HEK293 (cell line): ENCODE data around the gene TAL1.

ENCODE experiments used
- CTCF ChIA-PET: fragments of 350-600 bp; formaldehyde crosslinking; extraction: SDS; loops from one replicate; lab custom pipeline; 2021; ENCODE audit warnings: antibody characterized with exemption; lab: Yijun Ruan, JAX
- POLR2A ChIA-PET: fragments of 300-600 bp; formaldehyde crosslinking; extraction: SDS; loops from one replicate; lab custom pipeline; 2020; ENCODE audit warnings: antibody characterized with exemption, inconsistent platforms; lab: Yijun Ruan, JAX
- H3K27ac ChIP-seq: fragments of 200-500 bp; sonication (Bioruptor generic); 2 replicates; pipeline ENCODE4 v1.5.1; 2014; ENCODE audit warnings: low read depth, low read length, control low read depth, inconsistent platforms; ENCODE audit errors: extremely low read depth
- H3K36me3 ChIP-seq, 2 experiments: fragments of 200-500 bp in 1 of 2; sonication (Bioruptor generic) in 1 of 2; 1 replicate in 1 of 2; 2 replicates in 1 of 2; pipeline ENCODE4 v1.5.1; 2014 to 2017; ENCODE audit warnings: inconsistent platforms in 2 of 2, low read length in 2 of 2; ENCODE audit not compliant: control insufficient read depth in 2 of 2, insufficient read depth in 1 of 2
- H3K4me1 ChIP-seq: fragments of 200-500 bp; sonication (Bioruptor generic); 2 replicates; pipeline ENCODE4 v1.5.1; 2014; ENCODE audit warnings: mild to moderate bottlenecking, low read length, inconsistent platforms; ENCODE audit not compliant: control insufficient read depth, insufficient read depth
- H3K4me3 ChIP-seq: 2 replicates; pipeline ENCODE4 v1.5.1; 2011; ENCODE audit warnings: low read depth, mild to moderate bottlenecking, control low read depth, low read length, moderate library complexity
- H3K9me3 ChIP-seq: fragments of 200-500 bp; sonication (Bioruptor generic); 2 replicates; pipeline ENCODE4 v1.5.1; 2014; ENCODE audit warnings: low read depth, low read length, inconsistent platforms; ENCODE audit not compliant: control insufficient read depth, insufficient read depth
- GLIS1 ChIP-seq: fragments of 450-650 bp; formaldehyde crosslinking; IDR thresholded peaks from 2 replicates; pipeline ENCODE4 v1.5.1; 2016; ENCODE audit warnings: missing biosample characterization, missing genetic modification characterization
- KLF1 ChIP-seq: fragments of 450-650 bp; formaldehyde crosslinking; IDR thresholded peaks from 2 replicates; pipeline ENCODE4 v1.5.1; 2016; ENCODE audit warnings: missing biosample characterization, missing genetic modification characterization
- ZFP3 ChIP-seq: fragments of 450-650 bp; formaldehyde crosslinking; IDR thresholded peaks from 2 replicates; pipeline ENCODE4 v1.5.1; 2016; ENCODE audit warnings: low read depth, missing biosample characterization, missing genetic modification characterization
- ZNF133 ChIP-seq: fragments of 450-650 bp; formaldehyde crosslinking; IDR thresholded peaks from 2 replicates; pipeline ENCODE4 v1.5.1; 2016; ENCODE audit warnings: missing biosample characterization, missing genetic modification characterization
- ZNF140 ChIP-seq: fragments of 450-650 bp; formaldehyde crosslinking; IDR thresholded peaks from 2 replicates; pipeline ENCODE4 v1.5.1; 2016; ENCODE audit warnings: missing biosample characterization, missing genetic modification characterization
- ZNF146 ChIP-seq: fragments of 450-650 bp; formaldehyde crosslinking; IDR thresholded peaks from 2 replicates; pipeline ENCODE4 v1.5.1; 2016; ENCODE audit warnings: missing biosample characterization, missing genetic modification characterization
- ZNF184 ChIP-seq: fragments of 450-650 bp; IDR thresholded peaks from 2 replicates; pipeline ENCODE4 v1.5.1; 2018; ENCODE audit warnings: missing biosample characterization, mild to moderate bottlenecking, missing genetic modification characterization
- ZNF248 ChIP-seq: fragments of 450-650 bp; formaldehyde crosslinking; IDR thresholded peaks from 2 replicates; pipeline ENCODE4 v1.5.1; 2017; ENCODE audit warnings: missing biosample characterization, missing genetic modification characterization
- ZNF324 ChIP-seq: fragments of 450-650 bp; formaldehyde crosslinking; IDR thresholded peaks from 2 replicates; pipeline ENCODE4 v1.5.1; 2016; ENCODE audit warnings: missing biosample characterization, missing genetic modification characterization
- ZNF335 ChIP-seq: fragments of 450-650 bp; formaldehyde crosslinking; conservative IDR thresholded peaks from 2 replicates; pipeline ENCODE4 v1.5.1; 2016; ENCODE audit warnings: missing biosample characterization, missing genetic modification characterization
- ZNF391 ChIP-seq: fragments of 450-650 bp; formaldehyde crosslinking; IDR thresholded peaks from 2 replicates; pipeline ENCODE4 v1.5.1; 2016; ENCODE audit warnings: low read depth, missing biosample characterization, missing genetic modification characterization, borderline replicate concordance
- ZNF394 ChIP-seq: fragments of 450-650 bp; formaldehyde crosslinking; IDR thresholded peaks from 2 replicates; pipeline ENCODE4 v1.5.1; 2016; ENCODE audit warnings: missing biosample characterization, missing genetic modification characterization, mild to moderate bottlenecking, moderate library complexity, borderline replicate concordance
- ZNF549 ChIP-seq: fragments of 450-650 bp; IDR thresholded peaks from 2 replicates; pipeline ENCODE4 v1.5.1; 2018; ENCODE audit warnings: missing biosample characterization, missing genetic modification characterization, mild to moderate bottlenecking, inconsistent platforms, moderate library complexity
- ZNF560 ChIP-seq: fragments of 450-650 bp; formaldehyde crosslinking; IDR thresholded peaks from 2 replicates; pipeline ENCODE4 v1.5.1; 2017; ENCODE audit warnings: missing biosample characterization, missing genetic modification characterization, borderline replicate concordance
- ZNF654 ChIP-seq: fragments of 450-650 bp; formaldehyde crosslinking; IDR thresholded peaks from 2 replicates; pipeline ENCODE4 v1.5.1; 2016; ENCODE audit warnings: low read depth, missing biosample characterization, missing genetic modification characterization
- ZNF664 ChIP-seq: fragments of 450-650 bp; formaldehyde crosslinking; IDR thresholded peaks from 2 replicates; pipeline ENCODE4 v1.5.1; 2016; ENCODE audit warnings: missing biosample characterization, missing genetic modification characterization
- ZNF701 ChIP-seq: fragments of 450-650 bp; formaldehyde crosslinking; IDR thresholded peaks from 2 replicates; pipeline ENCODE4 v1.5.1; 2016; ENCODE audit warnings: missing biosample characterization, missing genetic modification characterization
- ZNF776 ChIP-seq: fragments of 450-650 bp; formaldehyde crosslinking; IDR thresholded peaks from 2 replicates; pipeline ENCODE4 v1.5.0; 2017; ENCODE audit warnings: missing biosample characterization, missing genetic modification characterization, borderline replicate concordance
- TF ChIP-seq, protein P1 (sequence below): fragments of 450-650 bp; formaldehyde crosslinking; IDR thresholded peaks from 2 replicates; pipeline ENCODE4 v1.5.1; 2016; ENCODE audit warnings: missing biosample characterization, missing genetic modification characterization
- TF ChIP-seq, protein P2 (sequence below): fragments of 450-650 bp; formaldehyde crosslinking; IDR thresholded peaks from 2 replicates; pipeline ENCODE4 v1.5.1; 2017; ENCODE audit warnings: missing biosample characterization, missing genetic modification characterization

The TAL1 gene

DNA sequence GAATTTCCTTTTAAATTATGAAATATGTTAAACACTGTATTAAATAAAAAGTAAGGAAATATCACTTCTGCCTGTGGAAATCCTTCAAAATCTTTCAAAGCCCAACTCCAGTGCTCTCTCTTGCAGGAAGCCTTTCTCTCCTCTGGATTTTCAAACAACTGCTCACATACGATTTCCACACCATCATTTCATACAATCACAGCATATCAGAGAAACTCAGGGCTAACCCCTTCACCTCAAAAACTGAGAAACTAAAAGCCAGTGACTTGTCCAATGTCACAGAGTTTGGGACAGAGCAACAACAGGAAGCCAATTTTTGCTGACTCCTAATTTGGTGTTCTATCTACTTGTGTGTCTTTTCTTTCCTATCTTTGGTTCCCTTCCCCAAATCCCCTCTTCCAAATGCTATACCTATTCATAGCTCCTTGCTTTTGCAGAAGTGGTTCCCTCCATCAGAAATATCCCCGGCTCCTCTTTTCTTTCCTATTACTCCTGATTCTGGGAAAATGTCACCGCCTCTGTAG is 12.4 kb upstream of the TAL1 start:
- no peaks in the 10 kb centered on the region; a peak in 1 of 3 replicates for H3K36me3 ChIP-seq
- H3K4me3 ChIP-seq, result no peak overlapping the region
- no peaks in the 10 kb centered on the region for H3K4me1 ChIP-seq
- H3K27ac ChIP-seq, result no peak overlapping the region
- TF ChIP-seq ZNF146 (tag by site-specific recombination) (no peak), ZNF664 (tag by site-specific recombination) (no peak), ZNF391 (tag by site-specific recombination) (no peak), ZNF701 (no peak), ZNF394 (tag by site-specific recombination) (no peak), ZNF560 (tag by site-specific recombination) (no peak), KLF1 (tag by site-specific recombination) (no peak), ZNF248 (no peak), ZNF133 (tag by site-specific recombination) (no peak)
- TF ChIP-seq, protein P1, sequence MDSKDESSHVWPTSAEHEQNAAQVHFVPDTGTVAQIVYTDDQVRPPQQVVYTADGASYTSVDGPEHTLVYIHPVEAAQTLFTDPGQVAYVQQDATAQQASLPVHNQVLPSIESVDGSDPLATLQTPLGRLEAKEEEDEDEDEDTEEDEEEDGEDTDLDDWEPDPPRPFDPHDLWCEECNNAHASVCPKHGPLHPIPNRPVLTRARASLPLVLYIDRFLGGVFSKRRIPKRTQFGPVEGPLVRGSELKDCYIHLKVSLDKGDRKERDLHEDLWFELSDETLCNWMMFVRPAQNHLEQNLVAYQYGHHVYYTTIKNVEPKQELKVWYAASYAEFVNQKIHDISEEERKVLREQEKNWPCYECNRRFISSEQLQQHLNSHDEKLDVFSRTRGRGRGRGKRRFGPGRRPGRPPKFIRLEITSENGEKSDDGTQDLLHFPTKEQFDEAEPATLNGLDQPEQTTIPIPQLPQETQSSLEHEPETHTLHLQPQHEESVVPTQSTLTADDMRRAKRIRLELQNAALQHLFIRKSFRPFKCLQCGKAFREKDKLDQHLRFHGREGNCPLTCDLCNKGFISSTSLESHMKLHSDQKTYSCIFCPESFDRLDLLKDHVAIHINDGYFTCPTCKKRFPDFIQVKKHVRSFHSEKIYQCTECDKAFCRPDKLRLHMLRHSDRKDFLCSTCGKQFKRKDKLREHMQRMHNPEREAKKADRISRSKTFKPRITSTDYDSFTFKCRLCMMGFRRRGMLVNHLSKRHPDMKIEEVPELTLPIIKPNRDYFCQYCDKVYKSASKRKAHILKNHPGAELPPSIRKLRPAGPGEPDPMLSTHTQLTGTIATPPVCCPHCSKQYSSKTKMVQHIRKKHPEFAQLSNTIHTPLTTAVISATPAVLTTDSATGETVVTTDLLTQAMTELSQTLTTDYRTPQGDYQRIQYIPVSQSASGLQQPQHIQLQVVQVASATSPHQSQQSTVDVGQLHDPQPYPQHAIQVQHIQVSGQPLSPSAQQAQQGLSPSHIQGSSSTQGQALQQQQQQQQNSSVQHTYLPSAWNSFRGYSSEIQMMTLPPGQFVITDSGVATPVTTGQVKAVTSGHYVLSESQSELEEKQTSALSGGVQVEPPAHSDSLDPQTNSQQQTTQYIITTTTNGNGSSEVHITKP (tag by site-specific recombination), result no peak
- ChIA-PET POLR2A (no interaction called here), CTCF (interaction anchor here (2.3 to 2.7 kb wide), 2 partner anchors 19 to 52 kb away, joined by 9 to 12 read pairs; no protein-coding TSS in a partner anchor)
- no peaks in the 10 kb centered on the region for H3K9me3 ChIP-seq

DNA sequence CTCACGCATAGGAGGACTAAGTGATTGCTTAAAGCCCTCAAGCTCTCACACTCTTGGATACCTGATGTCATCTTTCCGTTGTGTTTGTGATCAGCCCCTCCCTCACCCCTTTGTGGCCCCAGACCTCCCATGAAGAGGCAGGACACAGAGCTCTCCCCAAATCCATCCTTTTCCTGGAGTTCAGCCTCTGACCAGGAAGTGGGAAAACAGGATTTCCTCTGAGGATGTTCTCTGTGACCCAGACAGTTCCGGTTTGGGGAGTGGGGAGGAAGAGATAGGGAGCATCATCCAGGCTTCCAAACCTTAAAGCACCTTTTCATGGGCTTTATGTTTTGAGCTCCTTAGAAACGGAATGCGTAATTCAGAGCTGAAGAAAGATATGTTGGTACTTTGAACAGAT is 11.9 kb upstream of the TAL1 start:
- no peak overlapping the region for H3K27ac ChIP-seq
- no peak for TF ChIP-seq ZNF549 (tag by site-specific recombination)
- TF ChIP-seq ZFP3 (tag by site-specific recombination), result no peak
- no peak for TF ChIP-seq ZNF140 (tag by site-specific recombination)
- TF ChIP-seq ZNF335 (tag by site-specific recombination), result 0 out of 2 replicates have a peak, but pooled peaks have one; percentile 14
- TF ChIP-seq ZNF654 (tag by site-specific recombination), result no peak
- TF ChIP-seq GLIS1 (tag by site-specific recombination), result peak; percentile 9; the same call in 1 of the 2 replicates
- no peak for TF ChIP-seq ZNF184 (tag by site-specific recombination)
- TF ChIP-seq, protein P2, sequence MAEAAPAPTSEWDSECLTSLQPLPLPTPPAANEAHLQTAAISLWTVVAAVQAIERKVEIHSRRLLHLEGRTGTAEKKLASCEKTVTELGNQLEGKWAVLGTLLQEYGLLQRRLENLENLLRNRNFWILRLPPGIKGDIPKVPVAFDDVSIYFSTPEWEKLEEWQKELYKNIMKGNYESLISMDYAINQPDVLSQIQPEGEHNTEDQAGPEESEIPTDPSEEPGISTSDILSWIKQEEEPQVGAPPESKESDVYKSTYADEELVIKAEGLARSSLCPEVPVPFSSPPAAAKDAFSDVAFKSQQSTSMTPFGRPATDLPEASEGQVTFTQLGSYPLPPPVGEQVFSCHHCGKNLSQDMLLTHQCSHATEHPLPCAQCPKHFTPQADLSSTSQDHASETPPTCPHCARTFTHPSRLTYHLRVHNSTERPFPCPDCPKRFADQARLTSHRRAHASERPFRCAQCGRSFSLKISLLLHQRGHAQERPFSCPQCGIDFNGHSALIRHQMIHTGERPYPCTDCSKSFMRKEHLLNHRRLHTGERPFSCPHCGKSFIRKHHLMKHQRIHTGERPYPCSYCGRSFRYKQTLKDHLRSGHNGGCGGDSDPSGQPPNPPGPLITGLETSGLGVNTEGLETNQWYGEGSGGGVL (tag by site-specific recombination), result no peak
- TF ChIP-seq ZNF324 (tag by site-specific recombination), result no peak
- no peak for TF ChIP-seq ZNF776
- CTCF ChIA-PET, result interaction anchor here (0.5 to 2.7 kb wide), 3 partner anchors 19 to 485 kb away, joined by 3 to 12 read pairs (median 9); no protein-coding TSS in a partner anchor
- no peak overlapping the region for H3K4me3 ChIP-seq
- no peaks in the 10 kb centered on the region for H3K36me3 ChIP-seq
- H3K9me3 ChIP-seq, result no peaks in the 10 kb centered on the region
- no peaks in the 10 kb centered on the region for H3K4me1 ChIP-seq
- POLR2A ChIA-PET, result no interaction called here
